ENCODE results near the gene GNAI3.

GRCh38 chr1:109639841-109640184, 91.4 kb downstream of the GNAI3 start:
- no peak for TF ChIP-seq POLR2A (IDR thresholded peaks at IDR 0.05; ENCODE audit: low read depth)
- no peak for TF ChIP-seq CTCF (IDR thresholded peaks at IDR 0.05)
- TF ChIP-seq POLR2AphosphoS5 (IDR thresholded peaks at IDR 0.05) = no peak

Data from esophagus muscularis mucosa (tissue), 3 donors.